Spleen (tissue), 11 donors: ENCODE results near the gene METTL9. TPM values are rescaled to one million over a fixed set of nuclear protein-coding genes. Genes with fewer than 3 reads are reported as not detected.

Experiments used
- DNase-seq: peaks from one replicate; pipeline ENCODE4 v3.0.0-alpha.2; 2020
- H3K27ac ChIP-seq, 8 donors: fragments of 200-600 bp; sonication (generic) in 7 of 8; 1 replicate in 4 of 8; 2 replicates in 4 of 8; pipeline versions ENCODE4 v1.5.0 to v1.8.0; 2016 to 2021; ENCODE audit warnings: inconsistent platforms in 4 of 8, mild to moderate bottlenecking in 4 of 8, moderate library complexity in 1 of 8
- H3K27me3 ChIP-seq, 7 donors: fragments of 200-600 bp; sonication (generic) in 6 of 7; replicated peaks in 1 of 7; 1 replicate in 4 of 7; 2 replicates in 3 of 7; pipeline versions ENCODE4 v1.5.0 to v1.8.0; 2016 to 2021; ENCODE audit warnings: inconsistent platforms in 3 of 7, mild to moderate bottlenecking in 1 of 7
- H3K36me3 ChIP-seq, 6 donors: fragments of 200-600 bp; sonication (generic) in 5 of 6; 1 replicate in 4 of 6; 2 replicates in 2 of 6; pipeline versions ENCODE4 v1.5.0 to v1.8.0; 2016 to 2021; ENCODE audit warnings: inconsistent platforms in 2 of 6
- H3K4me1 ChIP-seq, 6 donors: fragments of 200-600 bp; sonication (generic) in 5 of 6; 1 replicate in 3 of 6; 2 replicates in 3 of 6; pipeline versions ENCODE4 v1.5.0 to v1.8.0; 2016 to 2021; ENCODE audit warnings: inconsistent platforms in 3 of 6
- H3K4me3 ChIP-seq, 8 donors: fragments of 200-600 bp; sonication (generic) in 7 of 8; 1 replicate in 4 of 8; 2 replicates in 4 of 8; pipeline versions ENCODE4 v1.5.0 to v1.8.0; 2016 to 2021; ENCODE audit warnings: inconsistent platforms in 4 of 8, mild to moderate bottlenecking in 4 of 8, moderate library complexity in 2 of 8
- H3K9me3 ChIP-seq, 8 donors: fragments of 200-600 bp; sonication (generic) in 7 of 8; 1 replicate in 4 of 8; 2 replicates in 4 of 8; pipeline versions ENCODE4 v1.5.0 to v1.8.0; 2016 to 2021; ENCODE audit warnings: inconsistent platforms in 4 of 8
- POLR2A ChIP-seq, 3 donors: fragments of 450-650 bp; IDR thresholded peaks; one replicate each; pipeline ENCODE4 v1.5.1; 2017; ENCODE audit warnings: antibody characterized with exemption in 3 of 3, mild to moderate bottlenecking in 1 of 3
- POLR2AphosphoS5 ChIP-seq, 3 donors: sonication (generic); formaldehyde crosslinking; IDR thresholded peaks; one replicate each; pipeline ENCODE4 v1.5.1; 2017; ENCODE audit warnings: antibody characterized with exemption in 3 of 3
- WGBS, 5 donors: extraction: QIAGEN DNeasy Blood & Tissue Kit in 3 of 5; methylation state at CpG; one replicate each; pipeline versions ENCODE4 v1.1.5 to v1.1.7; 2013 to 2018; 5-methylcytosine and 5-hydroxymethylcytosine counted together
- intact Hi-C: fragments of 100-400 bp; cut with DNase I; formaldehyde crosslinking; loops from one replicate; pipeline ENCODE4 v1.15.0; 2023; ENCODE audit warnings: low total_unique reads
- polyA plus RNA-seq, 3 donors: library from polyadenylated mRNA; stranded (reverse); fragments of 200-250 nt; gene quantifications; one replicate each; pipeline ENCODE4 v1.2.1, GENCODE V29; 2013
- total RNA-seq, 7 donors: library from RNA; depleted of rRNA in 3 of 7; stranded (reverse); fragments of >200 nt in 3 of 7; fragmentation: NEBNext Ultra II Directional in 4 of 7; extraction: Animal tissue kit (Norgen Biotek cat#: 25700) in 4 of 7; gene quantifications; one replicate each; pipeline versions ENCODE4 v1.1.0 to v1.2.1, GENCODE V29; 2016 to 2021
- TF ChIP-seq, protein P1 (sequence below), 11 experiments: fragments of 200-600 bp in 7 of 11; fragments of 450-650 bp in 4 of 11; sonication (generic) in 4 of 11; IDR thresholded peaks in 8 of 11; conservative IDR thresholded peaks in 3 of 11; 1 replicate in 7 of 11; 2 replicates in 4 of 11; pipeline versions ENCODE4 v1.4.0 to v1.8.0; 2016 to 2021; ENCODE audit warnings: antibody characterized with exemption in 11 of 11, inconsistent platforms in 4 of 11, mild to moderate bottlenecking in 1 of 11
- donor health status: healthy with polysubstance abuse.
- donor health status: DM: no; HTN: no; CAD: no; lungs with moderate emphysema.
- donor health status: DM: no; HTN: no; CAD: no.
- donor health status: Bipolar disorder and iron deficiency.
- donor health status: healthy.
- donor health status: DM: no; HTN: no; CAD: no.
- donor health status: DM: yes; HTN: yes; CAD: no.

Gene METTL9
- total and polyA plus RNA-seq, 10 donors, result 28.5 to 247 (median 97.1) TPM

DNA sequence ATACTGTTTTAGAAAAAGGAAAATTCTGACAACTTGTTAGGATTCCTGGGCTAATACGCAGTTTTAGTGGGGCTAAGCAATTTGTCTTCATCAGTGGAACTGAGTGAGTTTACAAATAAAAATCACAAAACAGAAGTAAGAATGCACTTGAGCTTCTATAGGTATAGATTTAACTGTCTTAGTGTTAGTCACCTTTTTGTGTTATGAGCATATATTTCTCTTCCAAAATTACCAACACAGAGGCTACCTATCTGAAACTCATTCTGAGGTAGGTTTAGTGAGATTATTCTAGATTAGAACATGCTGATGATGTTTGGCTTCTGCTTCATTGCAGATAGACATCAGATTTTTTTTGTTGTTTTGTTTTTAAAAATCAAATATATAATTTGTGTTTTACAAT, 23.2 kb downstream of the METTL9 start:
- Histone ChIP-seq H3K9me3 (no peaks in the 10 kb centered on the region), H3K27me3 (no peaks in the 10 kb centered on the region), H3K36me3 (peaks cover 0 to 80% (median 27%) of the 10 kb centered on the region in 6 donors), H3K4me1 (peaks cover 0 to 85% (median 38%) of the 10 kb centered on the region in 6 donors), H3K4me3 (no peak overlapping the region), H3K27ac (peak overlapping the region in 1 of 8 donors; percentile 19)
- intact Hi-C loops, result no loop called here
- WGBS, 5 donors, result 97 to 99% (median 98%) methylated on average over 1 of the region's 1 CpG
- no peak for DNase-seq
- TF ChIP-seq POLR2A (IDR thresholded peaks at IDR 0.05), result no peak
- TF ChIP-seq, protein P1, sequence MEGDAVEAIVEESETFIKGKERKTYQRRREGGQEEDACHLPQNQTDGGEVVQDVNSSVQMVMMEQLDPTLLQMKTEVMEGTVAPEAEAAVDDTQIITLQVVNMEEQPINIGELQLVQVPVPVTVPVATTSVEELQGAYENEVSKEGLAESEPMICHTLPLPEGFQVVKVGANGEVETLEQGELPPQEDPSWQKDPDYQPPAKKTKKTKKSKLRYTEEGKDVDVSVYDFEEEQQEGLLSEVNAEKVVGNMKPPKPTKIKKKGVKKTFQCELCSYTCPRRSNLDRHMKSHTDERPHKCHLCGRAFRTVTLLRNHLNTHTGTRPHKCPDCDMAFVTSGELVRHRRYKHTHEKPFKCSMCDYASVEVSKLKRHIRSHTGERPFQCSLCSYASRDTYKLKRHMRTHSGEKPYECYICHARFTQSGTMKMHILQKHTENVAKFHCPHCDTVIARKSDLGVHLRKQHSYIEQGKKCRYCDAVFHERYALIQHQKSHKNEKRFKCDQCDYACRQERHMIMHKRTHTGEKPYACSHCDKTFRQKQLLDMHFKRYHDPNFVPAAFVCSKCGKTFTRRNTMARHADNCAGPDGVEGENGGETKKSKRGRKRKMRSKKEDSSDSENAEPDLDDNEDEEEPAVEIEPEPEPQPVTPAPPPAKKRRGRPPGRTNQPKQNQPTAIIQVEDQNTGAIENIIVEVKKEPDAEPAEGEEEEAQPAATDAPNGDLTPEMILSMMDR (IDR thresholded peaks at IDR 0.05 in 8 of 11, conservative IDR thresholded peaks at IDR 0.05 in 3 of 11), result no peak
- no peak for TF ChIP-seq POLR2AphosphoS5 (IDR thresholded peaks at IDR 0.05)

DNA sequence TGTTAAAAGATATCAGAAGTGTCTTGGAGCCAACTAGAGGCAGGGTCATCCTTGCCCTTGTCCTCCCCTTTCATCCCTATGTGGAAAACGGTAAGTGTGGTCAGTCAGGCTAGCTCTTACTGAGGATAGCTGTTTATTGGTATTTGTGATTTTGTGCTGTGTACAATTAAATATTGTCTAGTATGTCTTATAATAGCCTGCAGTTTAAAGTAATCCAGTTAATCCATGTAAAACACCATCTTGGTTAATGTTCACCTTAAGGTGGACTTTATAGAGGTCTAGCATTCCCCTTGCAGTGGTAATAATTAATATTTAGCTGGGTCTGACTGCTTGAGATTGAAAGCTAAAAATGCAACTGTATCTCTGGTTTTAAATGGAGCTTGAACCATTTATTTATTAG, 25.6 kb downstream of the METTL9 start:
- Histone ChIP-seq H3K4me1 (peaks cover 0 to 73% (median 27%) of the 10 kb centered on the region in 6 donors), H3K36me3 (peaks cover 0 to 80% (median 26%) of the 10 kb centered on the region in 6 donors), H3K27me3 (no peaks in the 10 kb centered on the region), H3K4me3 (no peak overlapping the region), H3K9me3 (peaks cover 0 to 4% (median 0%) of the 10 kb centered on the region in 8 donors), H3K27ac (peak overlapping the region in 1 of 8 donors; percentile 81)
- DNase-seq, result no peak
- TF ChIP-seq, protein P1 (IDR thresholded peaks at IDR 0.05 in 8 of 11, conservative IDR thresholded peaks at IDR 0.05 in 3 of 11), result no peak
- TF ChIP-seq POLR2A (IDR thresholded peaks at IDR 0.05) (no peak), POLR2AphosphoS5 (IDR thresholded peaks at IDR 0.05) (no peak)
- intact Hi-C loops, result no loop called here
- WGBS, 5 donors, result 88 to 97% (median 93%) methylated on average over 1 of the region's 1 CpG

DNA sequence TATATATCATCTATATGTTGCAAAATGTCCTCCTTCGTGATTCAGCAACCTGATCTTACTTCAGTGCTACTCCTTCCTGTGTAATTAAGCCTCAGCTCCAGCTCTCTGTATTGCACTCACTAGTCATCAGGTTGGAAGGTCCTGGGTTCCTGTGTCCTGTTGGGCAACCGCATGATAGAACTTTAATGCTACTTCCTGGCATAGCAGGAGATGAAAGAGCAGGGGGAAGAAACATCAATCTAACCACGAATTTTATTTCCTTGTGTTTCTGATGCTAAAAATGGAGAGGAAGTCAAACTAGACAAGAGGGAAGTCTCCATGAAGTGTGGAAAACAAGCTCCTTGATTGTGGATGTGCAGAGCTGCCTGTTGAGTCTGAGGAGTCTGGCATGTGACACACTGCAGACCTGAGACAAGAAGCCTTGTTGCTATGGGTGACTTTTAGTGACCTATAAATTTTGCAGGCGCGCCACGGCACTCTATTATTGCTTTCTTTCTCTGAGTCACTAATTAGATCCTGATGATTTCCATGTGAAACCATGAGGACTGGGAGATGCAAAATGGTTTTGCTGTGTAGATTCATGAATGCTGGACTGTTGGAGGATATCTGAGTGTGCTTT, 27.4 kb downstream of the METTL9 start:
- DNase-seq, result no peak
- H3K36me3 ChIP-seq, result peaks cover 0 to 82% (median 28%) of the 10 kb centered on the region in 6 donors
- WGBS, 5 donors, result 28 to 41% (median 32%) methylated on average over 6 of the region's 6 CpGs

DNA sequence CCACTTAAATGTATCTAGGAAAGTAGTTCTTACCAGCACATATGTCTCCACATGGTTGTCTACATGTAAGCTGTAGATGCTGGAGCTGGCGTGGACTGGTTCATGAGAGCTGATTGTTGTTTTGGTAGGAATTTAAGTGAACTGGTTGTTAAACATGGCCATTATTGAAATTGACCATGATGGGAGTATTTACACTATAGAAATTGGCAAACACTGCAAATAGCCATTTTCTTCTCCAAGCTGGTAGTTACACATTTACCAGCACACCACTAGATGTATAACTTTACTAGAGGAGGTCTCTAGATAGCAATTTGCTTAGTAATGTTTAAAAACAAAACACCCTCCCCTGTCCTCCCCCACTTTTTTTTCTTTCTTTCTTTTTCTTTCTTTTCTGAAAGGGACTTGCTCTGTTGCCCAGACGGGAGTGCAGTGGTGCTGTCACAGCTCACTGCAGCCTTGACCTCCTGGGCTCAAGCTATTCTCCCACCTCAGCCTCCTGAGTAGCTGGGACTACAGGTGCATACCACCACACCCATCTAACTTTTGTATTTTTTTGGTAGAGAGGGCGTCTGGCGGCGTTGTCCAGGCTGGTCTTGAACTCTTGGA, 28.8 kb downstream of the METTL9 start:
- 95 to 99% (median 96%) methylated on average over 5 of the region's 5 CpGs for WGBS, 5 donors
- no peak for DNase-seq
- intact Hi-C loops, result no loop called here
- Histone ChIP-seq H3K27me3 (no peaks in the 10 kb centered on the region), H3K9me3 (peaks cover 0 to 4% (median 0%) of the 10 kb centered on the region in 8 donors), H3K27ac (peak overlapping the region in 2 of 8 donors; percentile 81 to 82), H3K4me1 (peaks cover 0 to 67% (median 24%) of the 10 kb centered on the region in 6 donors), H3K4me3 (no peak overlapping the region), H3K36me3 (peaks cover 0 to 96% (median 28%) of the 10 kb centered on the region in 6 donors)
- TF ChIP-seq, protein P1 (IDR thresholded peaks at IDR 0.05 in 8 of 11, conservative IDR thresholded peaks at IDR 0.05 in 3 of 11), result no peak
- TF ChIP-seq POLR2AphosphoS5 (IDR thresholded peaks at IDR 0.05) (no peak), POLR2A (IDR thresholded peaks at IDR 0.05) (no peak)

More for the DNA sequence above, 27.4 kb downstream of the METTL9 start:
- H3K4me1 ChIP-seq, result peaks cover 0 to 73% (median 22%) of the 10 kb centered on the region in 6 donors
- peak overlapping the region in 7 of 8 donors; percentile 25 to 82 (median 60) for H3K27ac ChIP-seq
- H3K9me3 ChIP-seq, result peaks cover 0 to 4% (median 0%) of the 10 kb centered on the region in 8 donors
- no peak for TF ChIP-seq POLR2A (IDR thresholded peaks at IDR 0.05)
- peak in 1 of 3 donors; percentile 72 for TF ChIP-seq POLR2AphosphoS5 (IDR thresholded peaks at IDR 0.05)
- H3K27me3 ChIP-seq, result no peaks in the 10 kb centered on the region
- intact Hi-C loops, result no loop called here
- peak overlapping the region in 1 of 8 donors; percentile 1 for H3K4me3 ChIP-seq
